Ammon's horn (tissue), 1 donor: ENCODE measurements around the gene TRAM2.

Experiments
- DNase-seq: peaks from one replicate; pipeline ENCODE4 v3.0.0-alpha.2; 2016; ENCODE audit warnings: low spot score

Gene TRAM2

GRCh38 chr6:52508261-52508739, 68.6 kb downstream of the TRAM2 start:
- DNase-seq = no peak

GRCh38 chr6:52507557-52508260, 69.2 kb downstream of the TRAM2 start:
- no peak for DNase-seq

GRCh38 chr6:52506476-52506875, 70.4 kb downstream of the TRAM2 start:
- DNase-seq = no peak

GRCh38 chr6:52505726-52506409, 71.0 kb downstream of the TRAM2 start:
- DNase-seq = no peak

GRCh38 chr6:52504782-52505136, 72.1 kb downstream of the TRAM2 start:
- no peak for DNase-seq

GRCh38 chr6:52503851-52504781, 72.7 kb downstream of the TRAM2 start:
- DNase-seq = peak; percentile 15

GRCh38 chr6:52503323-52503747, 73.5 kb downstream of the TRAM2 start:
- no peak for DNase-seq

- DNase-seq = no peak
Observed at GRCh38 chr6:52502306-52503029, 74.4 kb downstream of the TRAM2 start.

- DNase-seq = no peak
Observed at GRCh38 chr6:52500238-52501129, 76.4 kb downstream of the TRAM2 start.

- DNase-seq = no peak
Observed at GRCh38 chr6:52499681-52500236, 77.1 kb downstream of the TRAM2 start.

- no peak for DNase-seq
Observed at GRCh38 chr6:52499026-52499425, 77.8 kb downstream of the TRAM2 start.

GRCh38 chr6:52498538-52499017, 78.3 kb downstream of the TRAM2 start:
- no peak for DNase-seq

- DNase-seq = no peak
Observed at GRCh38 chr6:52497652-52498408, 79.0 kb downstream of the TRAM2 start.

GRCh38 chr6:52496631-52497030, 80.2 kb downstream of the TRAM2 start:
- no peak for DNase-seq

- no peak for DNase-seq
Observed at GRCh38 chr6:52495922-52496321, 80.9 kb downstream of the TRAM2 start.

- DNase-seq = no peak
Observed at GRCh38 chr6:52494298-52495072, 82.4 kb downstream of the TRAM2 start.

GRCh38 chr6:52493669-52494068, 83.2 kb downstream of the TRAM2 start:
- no peak for DNase-seq

- DNase-seq = no peak
Observed at GRCh38 chr6:52491203-52492069, 85.4 kb downstream of the TRAM2 start.
